NT2/D1 (cell line): ENCODE measurements around the gene MMRN2.
"Not testable (repeated sequence)": the region's sequence is repeated elsewhere in the genome, so short reads cannot be mapped to it uniquely, and the experiment has no call there.

ENCODE experiments used
- DNase-seq: peaks from one replicate; pipeline ENCODE4 v3.0.0-alpha.2; 2011; ENCODE audit warnings: low read depth, low spot score
- H3K27me3 ChIP-seq: 2 replicates; pipeline ENCODE4 v1.6.0; 2011; ENCODE audit warnings: mild to moderate bottlenecking; ENCODE audit not compliant: insufficient read length, insufficient read depth
- H3K36me3 ChIP-seq: 2 replicates; pipeline ENCODE4 v1.6.1; 2011; ENCODE audit warnings: mild to moderate bottlenecking, low read length, mixed read lengths; ENCODE audit not compliant: insufficient read depth, insufficient read length
- H3K4me1 ChIP-seq: 2 replicates; pipeline ENCODE4 v1.5.1; 2011; ENCODE audit not compliant: insufficient read depth, insufficient read length
- H3K4me3 ChIP-seq: 2 replicates; pipeline ENCODE4 v1.5.1; 2011; ENCODE audit warnings: low read depth; ENCODE audit not compliant: insufficient read length
- H3K9ac ChIP-seq: 2 replicates; pipeline ENCODE4 v1.6.0; 2011; ENCODE audit warnings: low read depth; ENCODE audit not compliant: insufficient read length
- H3K9me3 ChIP-seq: 2 replicates; pipeline ENCODE4 v1.5.1; 2011; ENCODE audit warnings: mild to moderate bottlenecking, low read length; ENCODE audit not compliant: insufficient read depth
- SUZ12 ChIP-seq: IDR thresholded peaks from 2 replicates; pipeline ENCODE4 v1.6.1; 2011; ENCODE audit not compliant: insufficient read length, insufficient read depth; ENCODE audit errors: extremely low read depth
- YY1 ChIP-seq: IDR thresholded peaks from 2 replicates; pipeline ENCODE4 v1.6.1; 2011; ENCODE audit not compliant: insufficient read length, insufficient read depth
- ZNF274 ChIP-seq: IDR thresholded peaks from 2 replicates; pipeline ENCODE4 v1.6.1; 2011; ENCODE audit warnings: mild to moderate bottlenecking, low read depth, low read length

MMRN2 gene

GRCh38 chr10:86988520-86988919, 31.1 kb upstream of the MMRN2 start:
- Histone ChIP-seq H3K36me3 (no peaks in the 10 kb centered on the region), H3K9me3 (no peaks in the 10 kb centered on the region), H3K9ac (no peak overlapping the region), H3K4me3 (no peak overlapping the region), H3K4me1 (no peaks in the 10 kb centered on the region), H3K27me3 (no peaks in the 10 kb centered on the region)
- DNase-seq: no peak
- TF ChIP-seq SUZ12 (no peak), YY1 (no peak), ZNF274 (no peak)

- H3K4me1 ChIP-seq, H3K36me3 ChIP-seq, H3K27me3 ChIP-seq, H3K9me3 ChIP-seq, H3K4me3 ChIP-seq, H3K9ac ChIP-seq, DNase-seq: not testable (repeated sequence)
Observed at GRCh38 chr10:86984498-86984897, 27.1 kb upstream of the MMRN2 start.

GRCh38 chr10:86981716-86982115, 24.3 kb upstream of the MMRN2 start:
- no peak overlapping the region for H3K4me3 ChIP-seq
- TF ChIP-seq ZNF274 (no peak), YY1 (no peak), SUZ12 (no peak)

GRCh38 chr10:86981020-86981419, 23.6 kb upstream of the MMRN2 start:
- not testable (repeated sequence) for H3K9ac ChIP-seq, DNase-seq, H3K4me1 ChIP-seq, H3K27me3 ChIP-seq, H3K36me3 ChIP-seq, H3K4me3 ChIP-seq, H3K9me3 ChIP-seq

More at GRCh38 chr10:86981716-86982115, 24.3 kb upstream of the MMRN2 start:
- no peak for DNase-seq
- Histone ChIP-seq H3K9me3 (no peaks in the 10 kb centered on the region), H3K4me1 (no peaks in the 10 kb centered on the region), H3K27me3 (no peaks in the 10 kb centered on the region), H3K36me3 (no peaks in the 10 kb centered on the region), H3K9ac (no peak overlapping the region)

GRCh38 chr10:86979977-86980448, 22.6 kb upstream of the MMRN2 start:
- Histone ChIP-seq H3K9ac (no peak overlapping the region), H3K4me1 (no peaks in the 10 kb centered on the region), H3K27me3 (no peaks in the 10 kb centered on the region), H3K9me3 (no peaks in the 10 kb centered on the region), H3K36me3 (no peaks in the 10 kb centered on the region), H3K4me3 (no peak overlapping the region)
- TF ChIP-seq ZNF274 (no peak), YY1 (no peak), SUZ12 (no peak)
- DNase-seq: no peak

GRCh38 chr10:86979296-86979818, 21.9 kb upstream of the MMRN2 start:
- H3K9ac ChIP-seq: no peak overlapping the region
- H3K4me1 ChIP-seq: no peaks in the 10 kb centered on the region
- H3K36me3 ChIP-seq: no peaks in the 10 kb centered on the region
- no peaks in the 10 kb centered on the region for H3K27me3 ChIP-seq
- TF ChIP-seq ZNF274 (no peak), YY1 (no peak), SUZ12 (no peak)
- no peak overlapping the region for H3K4me3 ChIP-seq
- H3K9me3 ChIP-seq: no peaks in the 10 kb centered on the region
- DNase-seq: no peak

GRCh38 chr10:86978457-86978856, 21.0 kb upstream of the MMRN2 start:
- H3K36me3 ChIP-seq, DNase-seq, H3K4me1 ChIP-seq, H3K9me3 ChIP-seq, H3K9ac ChIP-seq, H3K27me3 ChIP-seq, H3K4me3 ChIP-seq: not testable (repeated sequence)

- Histone ChIP-seq H3K4me1 (peaks cover 4% of the 10 kb centered on the region), H3K27me3 (peaks cover 7% of the 10 kb centered on the region), H3K36me3 (no peaks in the 10 kb centered on the region), H3K9me3 (no peaks in the 10 kb centered on the region), H3K9ac (no peak overlapping the region), H3K4me3 (no peak overlapping the region)
- no peak for DNase-seq
- TF ChIP-seq SUZ12: no peak
- TF ChIP-seq YY1: no peak
- TF ChIP-seq ZNF274: no peak
Observed at GRCh38 chr10:86976362-86977056, 19.1 kb upstream of the MMRN2 start.
